Uterus (tissue), 2 donors: ENCODE data around the gene GSTT2.

ENCODE experiments used
- POLR2A ChIP-seq, 2 donors: fragments of 450-650 bp; IDR thresholded peaks; one replicate each; pipeline ENCODE4 v1.6.1; 2016; ENCODE audit warnings: antibody characterized with exemption in 2 of 2, mild to moderate bottlenecking in 1 of 2, moderate library complexity in 1 of 2
- TF ChIP-seq, protein P1 (sequence below), 4 experiments: fragments of 200-600 bp in 2 of 4; fragments of 450-650 bp in 2 of 4; sonication (generic) in 2 of 4; IDR thresholded peaks; one replicate each; pipeline ENCODE4 v1.5.1; 2016 to 2019; ENCODE audit warnings: antibody characterized with exemption in 4 of 4, mild to moderate bottlenecking in 2 of 4, moderate library complexity in 1 of 4

- no peak for TF ChIP-seq POLR2A (IDR thresholded peaks at IDR 0.05)
- TF ChIP-seq, protein P1, sequence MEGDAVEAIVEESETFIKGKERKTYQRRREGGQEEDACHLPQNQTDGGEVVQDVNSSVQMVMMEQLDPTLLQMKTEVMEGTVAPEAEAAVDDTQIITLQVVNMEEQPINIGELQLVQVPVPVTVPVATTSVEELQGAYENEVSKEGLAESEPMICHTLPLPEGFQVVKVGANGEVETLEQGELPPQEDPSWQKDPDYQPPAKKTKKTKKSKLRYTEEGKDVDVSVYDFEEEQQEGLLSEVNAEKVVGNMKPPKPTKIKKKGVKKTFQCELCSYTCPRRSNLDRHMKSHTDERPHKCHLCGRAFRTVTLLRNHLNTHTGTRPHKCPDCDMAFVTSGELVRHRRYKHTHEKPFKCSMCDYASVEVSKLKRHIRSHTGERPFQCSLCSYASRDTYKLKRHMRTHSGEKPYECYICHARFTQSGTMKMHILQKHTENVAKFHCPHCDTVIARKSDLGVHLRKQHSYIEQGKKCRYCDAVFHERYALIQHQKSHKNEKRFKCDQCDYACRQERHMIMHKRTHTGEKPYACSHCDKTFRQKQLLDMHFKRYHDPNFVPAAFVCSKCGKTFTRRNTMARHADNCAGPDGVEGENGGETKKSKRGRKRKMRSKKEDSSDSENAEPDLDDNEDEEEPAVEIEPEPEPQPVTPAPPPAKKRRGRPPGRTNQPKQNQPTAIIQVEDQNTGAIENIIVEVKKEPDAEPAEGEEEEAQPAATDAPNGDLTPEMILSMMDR (IDR thresholded peaks at IDR 0.05): no peak
Observed at GRCh38 chr22:24002851-24003250, 22.9 kb downstream of the GSTT2 start.
